ENCODE results near the gene TTLL3.
"Not testable (repeated sequence)": the region's sequence is repeated elsewhere in the genome, so short reads cannot be mapped to it uniquely, and the experiment has no call there.

The TTLL3 gene

GRCh38 chr3:9861626-9862130, 51.6 kb downstream of the TTLL3 start:
- H3K4me3 ChIP-seq (ENCODE audit: low read depth, low read length), result no peak overlapping the region
- no peak for DNase-seq (ENCODE audit: low read depth)
- TF ChIP-seq CTCF (IDR thresholded peaks at IDR 0.05; ENCODE audit: low read depth, low read length, missing control alignments), result no peak

DNA sequence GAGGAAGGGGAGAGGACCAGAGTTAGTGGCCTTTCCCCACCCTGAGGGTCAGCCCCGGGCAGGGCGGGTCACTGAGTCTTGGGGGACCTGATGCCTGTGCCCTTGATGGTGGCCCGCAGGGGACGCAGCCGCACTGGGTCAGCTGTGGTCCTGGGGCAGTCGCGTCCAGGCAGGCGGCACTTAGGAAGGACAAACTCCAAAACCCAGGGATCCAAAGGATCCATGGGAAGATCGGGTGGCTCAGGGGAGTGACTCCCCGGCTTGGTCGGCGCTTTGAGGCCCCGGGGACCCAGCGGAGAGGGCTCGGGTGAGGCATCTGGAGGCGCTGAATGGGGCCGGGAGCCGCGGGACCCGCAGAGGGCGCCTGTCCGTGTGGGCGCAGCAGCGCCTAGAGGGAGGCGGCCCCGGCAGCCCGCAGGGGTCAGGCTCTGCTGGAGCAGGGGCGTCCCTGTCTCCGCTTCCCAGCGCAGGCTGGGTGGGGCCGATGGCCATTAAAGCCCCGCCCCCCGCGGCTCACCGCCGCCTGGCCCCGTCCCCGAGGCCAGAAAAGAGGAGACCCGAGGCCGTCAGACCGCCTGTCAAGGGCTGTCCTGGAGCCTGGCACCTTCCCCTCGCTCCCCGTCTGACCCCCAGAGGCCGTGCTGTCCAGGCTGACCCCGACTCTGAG, 52.5 kb downstream of the TTLL3 start:
- no peak for DNase-seq (ENCODE audit: low read depth)
- H3K4me3 ChIP-seq (ENCODE audit: low read depth, low read length), result no peak overlapping the region
- TF ChIP-seq CTCF (IDR thresholded peaks at IDR 0.05; ENCODE audit: low read depth, low read length, missing control alignments), result peak; percentile 6

DNA sequence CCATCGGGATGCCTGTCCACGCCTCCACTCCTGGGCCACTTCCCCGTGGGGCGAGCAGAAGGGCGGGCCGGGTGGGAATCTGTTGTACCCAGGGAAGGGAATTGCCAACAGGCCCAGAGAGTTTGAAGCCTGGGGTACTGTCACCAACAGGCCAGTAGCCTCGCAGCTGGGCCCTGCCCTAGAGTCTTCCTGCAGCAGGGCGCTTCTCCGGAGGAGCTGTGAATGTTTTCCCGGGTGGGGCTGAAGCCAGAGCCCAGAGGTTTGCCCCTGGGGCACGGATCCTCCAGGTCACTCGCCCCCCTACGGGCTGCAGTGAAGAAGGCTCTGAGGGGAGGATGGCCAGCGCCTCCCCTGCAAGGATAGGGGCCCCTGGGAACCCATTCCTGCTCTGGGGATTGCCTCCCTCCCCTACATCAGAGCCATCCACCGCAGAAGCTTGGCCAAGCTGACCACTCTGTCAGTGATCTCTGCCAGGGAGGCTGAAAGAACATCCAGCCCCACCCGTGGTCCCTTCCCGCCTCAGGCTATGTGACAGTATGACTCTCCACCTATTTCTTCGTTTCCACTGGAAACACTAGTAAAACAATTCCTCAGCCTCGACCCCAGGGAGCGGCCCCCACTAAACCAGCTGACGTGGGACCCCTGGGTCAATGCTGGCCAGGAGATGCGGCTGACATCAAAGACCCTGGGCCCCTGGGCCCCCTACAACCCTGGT, 53.2 kb downstream of the TTLL3 start:
- TF ChIP-seq CTCF (IDR thresholded peaks at IDR 0.05; ENCODE audit: low read depth, low read length, missing control alignments), result no peak
- no peak for DNase-seq (ENCODE audit: low read depth)
- no peak overlapping the region for H3K4me3 ChIP-seq (ENCODE audit: low read depth, low read length)

GRCh38 chr3:9864200-9864927, 54.3 kb downstream of the TTLL3 start:
- no peak overlapping the region for H3K4me3 ChIP-seq (ENCODE audit: low read depth, low read length)
- DNase-seq (ENCODE audit: low read depth), result no peak
- TF ChIP-seq CTCF (IDR thresholded peaks at IDR 0.05; ENCODE audit: low read depth, low read length, missing control alignments), result no peak

DNA sequence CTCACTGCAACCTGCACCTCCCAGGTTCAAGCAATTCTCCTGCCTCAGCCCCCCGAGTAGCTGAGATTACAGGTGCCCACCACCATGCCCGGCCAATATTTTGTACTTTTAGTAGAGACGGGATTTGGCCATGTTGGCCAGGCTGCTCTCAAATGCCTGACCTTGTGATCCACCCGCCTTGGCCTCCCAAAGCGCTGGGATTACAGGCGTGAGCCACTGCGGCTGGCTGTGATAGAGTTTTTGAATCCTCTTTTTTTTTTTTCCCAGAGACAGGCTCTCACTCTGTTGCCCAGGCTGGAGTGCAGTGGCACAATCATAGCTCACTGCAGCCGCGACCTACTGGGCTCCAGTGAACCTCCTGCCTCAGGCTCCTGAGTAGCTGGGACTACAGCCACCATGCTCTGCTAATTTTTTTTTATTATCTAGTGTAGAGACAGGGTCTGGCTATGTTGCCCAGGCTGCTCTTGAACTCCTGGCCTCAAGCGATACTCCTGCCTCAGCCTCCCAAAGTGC, 55.1 kb downstream of the TTLL3 start:
- DNase-seq (ENCODE audit: low read depth); H3K4me3 ChIP-seq (ENCODE audit: low read depth, low read length): not testable (repeated sequence)

- TF ChIP-seq CTCF (IDR thresholded peaks at IDR 0.05; ENCODE audit: low read depth, low read length, missing control alignments), result no peak
- no peak overlapping the region for H3K4me3 ChIP-seq (ENCODE audit: low read depth, low read length)
- no peak for DNase-seq (ENCODE audit: low read depth)
Observed at GRCh38 chr3:9866639-9867038, 56.6 kb downstream of the TTLL3 start.

GRCh38 chr3:9867106-9867505, 57.0 kb downstream of the TTLL3 start:
- H3K4me3 ChIP-seq (ENCODE audit: low read depth, low read length), result no peak overlapping the region
- no peak for DNase-seq (ENCODE audit: low read depth)
- TF ChIP-seq CTCF (IDR thresholded peaks at IDR 0.05; ENCODE audit: low read depth, low read length, missing control alignments), result no peak

Measured in GM12864 (cell line).